Measurements from ENCODE around the gene SLC12A3.

DNA sequence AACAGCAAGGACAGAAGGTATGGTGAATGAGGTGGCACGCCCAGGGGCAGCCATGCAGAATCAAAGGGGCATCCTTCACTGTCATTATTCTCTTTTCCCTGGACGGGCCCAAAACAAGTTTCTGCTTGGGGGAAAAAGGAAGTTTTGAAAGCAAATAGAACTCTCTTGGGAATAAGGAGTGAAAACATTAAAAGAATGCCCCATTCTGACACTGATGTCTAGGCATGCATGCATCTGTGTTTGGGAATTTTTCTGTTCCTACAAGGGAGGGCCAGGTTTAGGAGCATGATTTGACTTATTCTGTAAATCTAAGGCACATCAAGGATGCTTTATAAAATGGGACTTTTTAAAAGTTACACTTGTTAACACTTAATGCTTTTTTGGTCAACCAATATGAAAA is 34.3 kb upstream of the SLC12A3 start:
- TF ChIP-seq CTCF (IDR thresholded peaks at IDR 0.05) = no peak
- no peak for TF ChIP-seq POLR2A (IDR thresholded peaks at IDR 0.05)
